ENCODE measurements around the gene SYT1. TPM values are rescaled to one million over a fixed set of nuclear protein-coding genes. Genes with fewer than 3 reads are reported as not detected.

SYT1 gene
- total RNA-seq, 6 donors from 2014 or later: 0.52 to 0.67 (median 0.59) TPM; not detected in 3

GRCh38 chr12:79326222-79326621, 461.6 kb downstream of the SYT1 start:
- H3K4me1 ChIP-seq: no peaks in the 10 kb centered on the region
- ATAC-seq (ENCODE audit: low FRiP score in 2 of 2): no peak
- 69 to 76% methylated on average over 2 of the region's 2 CpGs for WGBS, 2 donors
- TF ChIP-seq POLR2A (IDR thresholded peaks at IDR 0.05) (no peak), EP300 (IDR thresholded peaks at IDR 0.05) (no peak), POLR2AphosphoS5 (IDR thresholded peaks at IDR 0.05) (no peak), CTCF (IDR thresholded peaks at IDR 0.05) (no peak)
- H3K36me3 ChIP-seq: no peaks in the 10 kb centered on the region
- no peak overlapping the region for H3K27ac ChIP-seq
- no peaks in the 10 kb centered on the region for H3K27me3 ChIP-seq
- H3K4me3 ChIP-seq: no peak overlapping the region
- H3K9me3 ChIP-seq: no peaks in the 10 kb centered on the region
- no peak for DNase-seq

GRCh38 chr12:79326663-79327062, 462.1 kb downstream of the SYT1 start:
- Histone ChIP-seq H3K27ac (no peak overlapping the region), H3K4me1 (no peaks in the 10 kb centered on the region), H3K9me3 (no peaks in the 10 kb centered on the region), H3K4me3 (no peak overlapping the region), H3K36me3 (no peaks in the 10 kb centered on the region), H3K27me3 (no peaks in the 10 kb centered on the region)
- ATAC-seq (ENCODE audit: low FRiP score in 2 of 2): no peak
- TF ChIP-seq EP300 (IDR thresholded peaks at IDR 0.05) (no peak), POLR2A (IDR thresholded peaks at IDR 0.05) (no peak), CTCF (IDR thresholded peaks at IDR 0.05) (no peak), POLR2AphosphoS5 (IDR thresholded peaks at IDR 0.05) (no peak)
- no peak for DNase-seq
- 85 to 94% methylated on average over 2 of the region's 2 CpGs for whole genome bisulfite sequencing, 2 donors

GRCh38 chr12:79327465-79327864, 462.9 kb downstream of the SYT1 start:
- no peaks in the 10 kb centered on the region for H3K27me3 ChIP-seq
- no peak for DNase-seq
- H3K4me3 ChIP-seq: no peak overlapping the region
- TF ChIP-seq CTCF (IDR thresholded peaks at IDR 0.05) (no peak), EP300 (IDR thresholded peaks at IDR 0.05) (no peak), POLR2A (IDR thresholded peaks at IDR 0.05) (no peak), POLR2AphosphoS5 (IDR thresholded peaks at IDR 0.05) (no peak)
- WGBS, 2 donors: 97% methylated on average over 1 of the region's 1 CpG
- H3K4me1 ChIP-seq: no peaks in the 10 kb centered on the region
- H3K36me3 ChIP-seq: no peaks in the 10 kb centered on the region
- H3K27ac ChIP-seq: no peak overlapping the region
- ATAC-seq (ENCODE audit: low FRiP score in 2 of 2): no peak
- no peaks in the 10 kb centered on the region for H3K9me3 ChIP-seq

GRCh38 chr12:79329933-79330332, 465.4 kb downstream of the SYT1 start:
- Histone ChIP-seq H3K36me3 (no peaks in the 10 kb centered on the region), H3K4me1 (no peaks in the 10 kb centered on the region), H3K27me3 (no peaks in the 10 kb centered on the region), H3K4me3 (no peak overlapping the region), H3K27ac (no peak overlapping the region), H3K9me3 (no peaks in the 10 kb centered on the region)
- TF ChIP-seq POLR2AphosphoS5 (IDR thresholded peaks at IDR 0.05): no peak
- TF ChIP-seq CTCF (IDR thresholded peaks at IDR 0.05): no peak
- TF ChIP-seq EP300 (IDR thresholded peaks at IDR 0.05): no peak
- no peak for TF ChIP-seq POLR2A (IDR thresholded peaks at IDR 0.05)
- 81 to 87% methylated on average over 2 of the region's 2 CpGs for WGBS, 2 donors
- ATAC-seq (ENCODE audit: low FRiP score in 2 of 2): no peak
- DNase-seq: no peak

- TF ChIP-seq CTCF (IDR thresholded peaks at IDR 0.05) (no peak), POLR2A (IDR thresholded peaks at IDR 0.05) (no peak), POLR2AphosphoS5 (IDR thresholded peaks at IDR 0.05) (no peak), EP300 (IDR thresholded peaks at IDR 0.05) (no peak)
- 86 to 92% methylated on average over 1 of the region's 1 CpG for WGBS, 2 donors
- H3K9me3 ChIP-seq: no peaks in the 10 kb centered on the region
These were observed 467.3 kb downstream of the SYT1 start for GRCh38 chr12:79331870-79332269.

More at GRCh38 chr12:79331870-79332269, 467.3 kb downstream of the SYT1 start:
- no peak overlapping the region for H3K27ac ChIP-seq
- no peak overlapping the region for H3K4me3 ChIP-seq
- no peak for ATAC-seq (ENCODE audit: low FRiP score in 2 of 2)
- no peaks in the 10 kb centered on the region for H3K4me1 ChIP-seq
- no peak for DNase-seq
- H3K27me3 ChIP-seq: no peaks in the 10 kb centered on the region
- H3K36me3 ChIP-seq: no peaks in the 10 kb centered on the region

Measured in upper lobe of left lung (tissue), 6 donors.